Sigmoid colon (tissue), 3 donors: ENCODE measurements around the gene ESR1.

Source experiments
- CTCF ChIP-seq, 4 experiments: fragments of 450-650 bp in 3 of 4; fragments of 200-600 bp in 1 of 4; IDR thresholded peaks; one replicate each; pipeline ENCODE4 v1.5.1; 2016 to 2019; ENCODE audit warnings: antibody characterized with exemption in 4 of 4, mild to moderate bottlenecking in 3 of 4, moderate library complexity in 2 of 4
- POLR2A ChIP-seq, 2 donors: fragments of 450-650 bp; IDR thresholded peaks; one replicate each; pipeline ENCODE4 v1.6.1; 2016; ENCODE audit warnings: antibody characterized with exemption in 2 of 2, mild to moderate bottlenecking in 2 of 2, moderate library complexity in 2 of 2

GRCh38 chr6:151813858-151814257, 6.4 kb downstream of the ESR1 start:
- no peak for TF ChIP-seq POLR2A (IDR thresholded peaks at IDR 0.05)
- TF ChIP-seq CTCF (IDR thresholded peaks at IDR 0.05), result no peak
